Bone marrow (tissue), 2 donors: ENCODE results near the gene ATF3.

Experiments
- DNase-seq, 2 donors: peaks; one replicate each; lab custom pipeline; 2025; lab: John Stamatoyannopoulos, UW

Gene ATF3

GRCh38 chr1:212586206-212587015 lies 22.1 kb upstream of the ATF3 start:
- DNase-seq, result no peak

GRCh38 chr1:212587016-212587887 lies 21.3 kb upstream of the ATF3 start:
- DNase-seq, result no peak

DNA sequence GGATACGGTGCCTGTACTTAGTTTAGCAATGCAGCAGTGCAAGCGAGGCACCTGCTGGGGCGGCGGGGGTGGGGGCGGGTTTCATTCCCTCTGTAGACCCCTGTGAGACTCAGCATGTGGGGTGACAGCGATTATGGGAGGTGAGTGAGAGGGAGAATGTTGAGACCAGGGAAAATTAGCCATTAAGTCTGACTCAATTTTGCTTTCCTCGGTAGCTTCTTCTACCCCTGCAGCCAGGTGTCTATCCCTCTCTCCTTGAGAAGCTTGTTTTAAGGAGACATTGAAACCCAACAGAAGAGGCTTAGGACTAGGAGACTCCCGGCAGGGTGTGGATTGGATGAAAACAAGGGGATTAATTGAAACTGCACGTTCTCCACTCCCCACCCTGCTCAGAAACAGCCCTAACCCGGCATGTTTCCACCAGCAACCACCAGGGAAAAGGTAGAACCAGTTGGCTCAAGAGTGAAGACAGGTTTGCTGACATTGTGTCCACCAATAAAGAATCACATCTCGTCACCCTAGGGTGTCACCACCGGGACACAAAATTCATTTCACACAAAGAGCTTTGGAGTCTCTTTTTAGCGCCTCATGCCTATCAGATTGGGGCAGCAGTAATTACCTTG lies 20.6 kb upstream of the ATF3 start:
- DNase-seq, result no peak

- DNase-seq, result no peak
These were observed 19.1 kb upstream of the ATF3 start for GRCh38 chr1:212589446-212589845.

DNA sequence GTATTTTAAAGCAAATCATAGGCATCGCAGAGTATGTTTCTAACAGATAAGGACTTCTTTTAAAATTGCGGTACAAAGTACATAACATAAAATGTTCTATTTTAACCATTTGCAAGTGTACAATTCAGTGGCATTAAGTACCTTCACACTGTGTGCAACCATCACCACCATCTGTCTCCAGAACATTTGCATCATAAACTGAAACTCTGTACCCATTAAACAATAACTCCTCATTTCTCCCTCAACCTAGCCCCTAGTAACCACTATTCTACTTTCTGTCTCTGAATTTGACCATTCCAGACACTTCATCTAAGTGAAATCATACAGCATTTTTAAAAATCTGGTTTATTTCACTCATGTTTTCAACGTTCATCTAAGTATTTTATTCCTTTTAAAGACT lies 16.6 kb upstream of the ATF3 start:
- DNase-seq, result no peak

DNA sequence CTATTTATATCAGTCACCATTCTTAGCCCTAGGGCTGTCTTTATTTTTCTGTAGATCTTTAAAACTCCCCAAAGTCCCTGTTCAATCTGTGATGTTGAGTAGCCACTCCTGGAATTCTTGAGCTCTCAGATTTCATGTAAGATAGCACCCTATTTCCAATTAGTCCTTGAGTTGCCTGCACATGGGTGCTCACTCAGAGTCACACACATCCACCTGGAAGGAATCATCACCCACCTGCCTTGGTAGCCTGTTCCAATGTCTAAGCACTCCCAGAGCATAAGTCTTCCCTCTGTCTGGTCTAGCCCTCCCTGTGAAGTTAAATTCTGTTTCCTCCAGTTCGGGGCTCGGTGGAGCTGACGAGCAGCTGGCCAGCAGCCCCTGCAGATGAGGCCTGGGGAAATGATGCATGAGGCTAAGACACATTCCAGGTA lies 14.7 kb upstream of the ATF3 start:
- no peak for DNase-seq

- DNase-seq, result no peak
These were observed 13.9 kb upstream of the ATF3 start for GRCh38 chr1:212594640-212595039.

- no peak for DNase-seq
These were observed 13.3 kb upstream of the ATF3 start for GRCh38 chr1:212595229-212595628.

DNA sequence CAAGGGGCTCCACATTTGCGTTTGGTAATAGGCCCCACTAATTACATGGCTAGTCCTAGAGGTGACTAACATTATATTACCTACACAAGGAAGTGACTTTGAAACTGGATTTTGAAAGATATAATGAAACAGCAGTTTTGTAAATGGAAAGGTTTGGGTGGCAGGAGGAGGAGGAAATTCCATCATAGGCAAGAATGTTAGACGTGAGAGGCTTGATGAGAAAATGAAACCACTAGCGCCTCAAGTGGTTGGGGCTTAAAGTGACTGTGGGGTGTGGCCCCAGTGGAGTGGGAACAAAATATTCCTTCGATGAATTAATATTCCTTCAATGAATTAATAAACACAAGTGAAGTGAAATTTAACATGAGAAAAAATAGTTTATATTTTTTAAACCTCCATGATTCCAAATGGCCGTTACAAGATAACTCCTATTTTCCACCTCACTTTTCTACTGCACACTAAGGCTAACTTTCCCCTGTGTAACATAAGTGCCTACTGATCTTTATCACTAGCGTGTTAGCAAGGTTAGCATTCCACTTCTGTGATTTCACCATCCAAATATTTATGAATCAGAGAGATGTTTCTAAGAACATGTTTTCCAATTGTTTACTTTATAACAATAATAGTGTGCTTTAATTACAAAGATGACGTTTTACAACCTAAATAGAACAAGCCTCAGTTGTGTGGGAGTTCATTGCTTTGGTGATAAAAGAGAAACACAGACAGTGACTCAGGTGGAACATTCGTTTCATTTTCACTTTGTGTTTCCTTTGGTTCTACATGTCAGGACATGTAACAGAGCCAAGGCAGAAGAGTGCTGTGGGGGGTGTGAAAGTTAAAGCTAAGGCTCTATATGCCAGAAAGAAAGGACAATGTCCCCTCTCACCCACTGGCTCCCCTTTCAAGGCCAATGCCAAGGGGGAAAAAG lies 12.5 kb upstream of the ATF3 start:
- DNase-seq, result peak in 1 of 2 donors; percentile 88

- no peak for DNase-seq
These were observed 11.8 kb upstream of the ATF3 start for GRCh38 chr1:212596798-212597197.

- DNase-seq, result no peak
These were observed 11.1 kb upstream of the ATF3 start for GRCh38 chr1:212597487-212597886.

- DNase-seq, result no peak
These were observed 8.3 kb upstream of the ATF3 start for GRCh38 chr1:212600071-212600915.

DNA sequence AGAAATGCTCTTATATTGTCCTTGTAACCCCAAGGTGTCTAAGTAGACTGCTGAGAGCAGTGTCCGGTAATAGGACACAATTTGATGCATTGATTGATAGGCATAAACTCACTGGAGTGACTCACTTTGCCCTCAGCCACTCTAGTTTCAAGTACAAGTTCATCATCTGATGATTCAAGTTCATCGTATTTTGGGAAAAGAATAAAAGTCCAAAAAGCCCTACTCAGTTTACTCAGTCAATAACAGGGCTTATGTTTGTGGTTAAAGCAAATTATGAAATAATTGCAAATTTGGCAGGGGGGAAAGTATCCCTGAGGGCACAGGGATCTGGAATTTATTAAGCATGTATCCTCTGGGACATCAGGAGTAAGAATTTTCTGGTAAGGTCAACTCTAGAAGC lies 7.6 kb upstream of the ATF3 start:
- no peak for DNase-seq

DNA sequence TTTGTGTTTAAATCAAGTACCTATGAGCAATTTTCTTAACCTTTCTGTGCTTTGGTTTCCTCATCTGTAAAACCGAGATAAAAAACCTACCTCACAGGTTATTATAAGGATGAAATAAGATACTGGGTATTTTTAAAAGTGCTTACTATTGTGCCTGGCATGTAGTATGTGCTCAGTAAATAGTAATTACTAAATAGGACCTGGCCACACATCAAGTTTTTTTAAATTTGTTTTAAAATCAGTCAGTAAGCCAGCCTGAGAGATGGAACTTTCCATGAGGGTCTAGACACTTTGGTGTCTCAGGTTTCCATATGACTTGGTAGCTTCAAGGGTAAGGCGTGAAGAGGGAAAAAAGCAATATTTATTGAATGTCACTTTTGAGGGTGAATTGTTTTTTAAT lies 7.0 kb upstream of the ATF3 start:
- DNase-seq, result no peak

GRCh38 chr1:212605441-212606394 lies 2.8 kb upstream of the ATF3 start:
- no peak for DNase-seq

- no peak for DNase-seq
These were observed 2.0 kb upstream of the ATF3 start for GRCh38 chr1:212606395-212607205.

- peak in 1 of 2 donors; percentile 50 for DNase-seq
These were observed 1.2 kb upstream of the ATF3 start for GRCh38 chr1:212607206-212607912.

GRCh38 chr1:212607913-212608391 lies 609 bp upstream of the ATF3 start:
- peak in 1 of 2 donors; percentile 82 for DNase-seq
